HCT116 (cell line): ENCODE measurements around the gene FBXL16. TPM values are rescaled to one million over a fixed set of nuclear protein-coding genes. Genes with fewer than 3 reads are reported as not detected.

Experiments
- ATAC-seq: fragments of 200-7000 bp; cut with Tn5 transposase; 2 replicates; pipeline ENCODE4 v1.9.1; 2020; ENCODE audit warnings: mild to moderate bottlenecking, moderate library complexity
- BruUV-seq: library from RNA; stranded (reverse); fragments of 400-500 nt; replicated peaks from 2 replicates; lab custom pipeline; 2021; lab: Mats Ljungman, UMichigan
- CTCF ChIA-PET: fragments of 300-600 bp; sonication (Branson Sonifier 250); formaldehyde crosslinking; loops from one replicate; lab custom pipeline; 2021; ENCODE audit warnings: antibody characterized with exemption; lab: Charles Lee
- POLR2A ChIA-PET: fragments of 300-600, 350-600 bp; sonication (Branson Sonifier 250); formaldehyde crosslinking; loops from one replicate; lab custom pipeline; 2021; ENCODE audit warnings: antibody characterized with exemption; lab: Charles Lee
- RAD21 ChIA-PET, 2 experiments: fragments of 300-600 bp; sonication (Branson Sonifier 250); formaldehyde crosslinking; loops; one replicate each; lab custom pipeline; 2023; ENCODE audit warnings: low total read pairs in 2 of 2; ENCODE audit not compliant: uncharacterized antibody in 2 of 2, unreplicated experiment in 2 of 2, low non-redundant PET in 1 of 2; lab: Charles Lee
- DNase-seq: peaks from one replicate; pipeline ENCODE4 v3.0.0-alpha.2; 2010; ENCODE audit warnings: low read depth, low spot score
- H2AFZ ChIP-seq: fragments of 200-600 bp; shearing (Covaris generic), sonication (generic); 2 replicates; pipeline ENCODE4 v1.6.1; 2017; ENCODE audit warnings: low read depth, mixed run types, mixed read lengths, antibody characterized with exemption, low read length; ENCODE audit not compliant: poor library complexity, severe bottlenecking
- H3K27ac ChIP-seq: 2 replicates; pipeline ENCODE4 v1.5.1; 2012; ENCODE audit warnings: low read depth, low read length
- H3K27me3 ChIP-seq: fragments of 200-600 bp; sonication (generic); 2 replicates; pipeline ENCODE4 v1.6.1; 2016; ENCODE audit warnings: mixed run types, low read length, mixed read lengths; ENCODE audit not compliant: insufficient read depth
- H3K36me3 ChIP-seq, 2 experiments: fragments of 200-500 bp in 1 of 2; fragments of 200-600 bp in 1 of 2; sonication (Bioruptor generic) in 1 of 2; sonication (generic) in 1 of 2; 2 replicates each; pipeline versions ENCODE4 v1.5.1 to v1.6.1; 2014 to 2016; ENCODE audit warnings: low read length in 2 of 2, inconsistent platforms in 1 of 2, mixed read lengths in 1 of 2, mixed run types in 1 of 2; ENCODE audit not compliant: insufficient read depth in 2 of 2, control insufficient read depth in 1 of 2
- H3K4me1 ChIP-seq, 2 experiments: fragments of 200-600 bp in 1 of 2; sonication (generic) in 1 of 2; 2 replicates each; pipeline versions ENCODE4 v1.5.1 to v1.6.1; 2012 to 2017; ENCODE audit warnings: low read length in 2 of 2, inconsistent platforms in 1 of 2, mild to moderate bottlenecking in 1 of 2, mixed read lengths in 1 of 2, mixed run types in 1 of 2, moderate library complexity in 1 of 2; ENCODE audit not compliant: insufficient read depth in 2 of 2, control insufficient read depth in 1 of 2
- H3K4me2 ChIP-seq: fragments of 200-600 bp; sonication (generic); 2 replicates; pipeline ENCODE4 v1.6.1; 2017; ENCODE audit warnings: mixed run types, low read length, mixed read lengths
- H3K4me3 ChIP-seq, 2 experiments: fragments of 200-600 bp in 1 of 2; sonication (generic) in 1 of 2; replicated peaks in 1 of 2; 2 replicates each; pipeline ENCODE4 v1.5.1; 2011 to 2016; ENCODE audit warnings: low read length in 2 of 2, control low read depth in 1 of 2, low read depth in 1 of 2, mild to moderate bottlenecking in 1 of 2, mixed read lengths in 1 of 2, mixed run types in 1 of 2
- H3K79me2 ChIP-seq: fragments of 200-600 bp; sonication (generic); 2 replicates; pipeline ENCODE4 v1.6.1; 2017; ENCODE audit warnings: mild to moderate bottlenecking, mixed run types, low read length, moderate library complexity, mixed read lengths; ENCODE audit not compliant: insufficient read depth
- H3K9ac ChIP-seq: fragments of 200-600 bp; sonication (generic); 2 replicates; pipeline ENCODE4 v1.6.1; 2016; ENCODE audit warnings: low read length, mixed read lengths
- H3K9me2 ChIP-seq: fragments of 200-600 bp; sonication (generic), shearing (Covaris generic); 2 replicates; pipeline ENCODE4 v1.6.1; 2017; ENCODE audit warnings: mixed run types, mild to moderate bottlenecking, moderate library complexity; ENCODE audit not compliant: insufficient read depth
- H3K9me3 ChIP-seq, 2 experiments: fragments of 200-500 bp in 1 of 2; fragments of 200-600 bp in 1 of 2; sonication (Bioruptor generic) in 1 of 2; sonication (generic) in 1 of 2; 2 replicates each; pipeline ENCODE4 v1.6.1; 2014 to 2017; ENCODE audit warnings: low read length in 2 of 2, mixed read lengths in 2 of 2, inconsistent platforms in 1 of 2, low read depth in 1 of 2, mild to moderate bottlenecking in 1 of 2, mixed run types in 1 of 2, moderate library complexity in 1 of 2; ENCODE audit not compliant: control insufficient read depth in 1 of 2, insufficient read depth in 1 of 2
- H4K20me1 ChIP-seq: fragments of 200-600 bp; sonication (generic), shearing (Covaris generic); 2 replicates; pipeline ENCODE4 v1.6.1; 2017; ENCODE audit warnings: mixed run types, mild to moderate bottlenecking, moderate library complexity; ENCODE audit not compliant: insufficient read depth
- CBX3 ChIP-seq: IDR thresholded peaks from 2 replicates; pipeline ENCODE4 v1.6.1; 2012; ENCODE audit warnings: low read depth
- CTCF ChIP-seq, 3 experiments: fragments of 200-600 bp in 1 of 3; sonication (generic) in 1 of 3; IDR thresholded peaks in 2 of 3; conservative IDR thresholded peaks in 1 of 3; 2 replicates each; pipeline ENCODE4 v1.5.1; 2012 to 2017; ENCODE audit warnings: low read depth in 2 of 3, low read length in 2 of 3, antibody characterized with exemption in 1 of 3, borderline replicate concordance in 1 of 3, control low read depth in 1 of 3, mild to moderate bottlenecking in 1 of 3, mixed read lengths in 1 of 3, mixed run types in 1 of 3, moderate library complexity in 1 of 3; ENCODE audit not compliant: insufficient read depth in 1 of 3
- EGR1 ChIP-seq: IDR thresholded peaks from 2 replicates; pipeline ENCODE4 v1.6.1; 2012; ENCODE audit warnings: low read depth
- ELF1 ChIP-seq: IDR thresholded peaks from 2 replicates; pipeline ENCODE4 v1.6.1; 2012; ENCODE audit warnings: low read depth, borderline replicate concordance
- EZH2 ChIP-seq: fragments of 200-600 bp; sonication (generic); IDR thresholded peaks from 2 replicates; pipeline ENCODE4 v1.6.1; 2017; ENCODE audit warnings: antibody characterized with exemption, mixed run types
- EZH2phosphoT487 ChIP-seq: fragments of 200-600 bp; IDR thresholded peaks from 2 replicates; pipeline ENCODE4 v1.6.1; 2018; ENCODE audit warnings: antibody characterized with exemption, borderline replicate concordance
- FOSL1 ChIP-seq: IDR thresholded peaks from 2 replicates; pipeline ENCODE4 v1.6.1; 2012; ENCODE audit warnings: low read depth
- JUND ChIP-seq: IDR thresholded peaks from 2 replicates; pipeline ENCODE4 v1.6.1; 2012
- MAX ChIP-seq: IDR thresholded peaks from 2 replicates; pipeline ENCODE4 v1.6.1; 2012
- POLR2A ChIP-seq: IDR thresholded peaks from 2 replicates; pipeline ENCODE4 v1.7.0; 2011; ENCODE audit warnings: borderline replicate concordance; ENCODE audit not compliant: insufficient read depth, insufficient read length; ENCODE audit errors: extremely low read depth
- POLR2AphosphoS5 ChIP-seq: IDR thresholded peaks from 2 replicates; pipeline ENCODE4 v1.6.1; 2011; ENCODE audit warnings: mild to moderate bottlenecking, low read depth, low read length, moderate library complexity
- RAD21 ChIP-seq: IDR thresholded peaks from 2 replicates; pipeline ENCODE4 v1.6.1; 2012; ENCODE audit warnings: low read depth, mild to moderate bottlenecking
- SIN3A ChIP-seq: IDR thresholded peaks from 2 replicates; pipeline ENCODE4 v1.6.1; 2012; ENCODE audit warnings: low read depth
- SRF ChIP-seq: IDR thresholded peaks from 2 replicates; pipeline ENCODE4 v1.6.1; 2012; ENCODE audit warnings: low read depth
- TCF7L2 ChIP-seq: IDR thresholded peaks from 2 replicates; pipeline ENCODE4 v1.7.0; 2011; ENCODE audit warnings: borderline replicate concordance, inconsistent platforms; ENCODE audit not compliant: insufficient read depth, insufficient read length; ENCODE audit errors: extremely low read depth
- intact Hi-C: fragments of 100-400 bp; cut with micrococcal nuclease; formaldehyde crosslinking; loops from 2 replicates; pipeline ENCODE4 v1.10.0; 2022
- total RNA-seq: library from RNA; stranded (reverse); gene quantifications from one replicate; pipeline ENCODE4 v1.2.1, GENCODE V29; 2021; ENCODE audit not compliant: unreplicated experiment
- TF ChIP-seq, protein P1 (sequence below): IDR thresholded peaks from 2 replicates; pipeline ENCODE4 v1.6.1; 2012
- TF ChIP-seq, protein P2 (sequence below): IDR thresholded peaks from 2 replicates; pipeline ENCODE4 v1.6.1; 2012; ENCODE audit warnings: low read depth

The FBXL16 gene
- total RNA-seq, 1 experiment from 2014 or later: 49.7 TPM

DNA sequence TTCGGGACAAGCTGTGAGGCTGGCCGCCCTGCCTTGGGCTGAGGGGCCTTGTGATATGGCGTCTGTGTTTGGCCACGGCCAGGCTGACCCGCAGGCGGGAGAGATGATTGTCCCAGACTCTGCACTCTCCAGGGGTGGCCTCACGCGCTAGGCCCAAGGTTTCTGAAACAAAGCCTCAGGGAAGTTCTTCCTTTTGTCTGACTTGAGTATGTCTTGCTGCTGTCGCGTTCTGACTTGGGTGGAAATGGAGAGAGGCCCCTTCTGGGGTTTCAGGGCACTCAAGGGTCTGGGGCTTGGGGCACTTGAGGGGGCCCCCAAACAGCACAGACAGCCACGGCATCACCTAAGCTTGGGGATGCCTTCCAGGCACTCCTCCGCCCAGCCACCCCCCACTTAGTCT lies 5.5 kb upstream of the FBXL16 start:
- no peak overlapping the region for H2AFZ ChIP-seq
- no peak overlapping the region for H3K4me3 ChIP-seq
- no peaks in the 10 kb centered on the region for H3K9me2 ChIP-seq
- TF ChIP-seq CBX3 (no peak), POLR2AphosphoS5 (no peak), EZH2 (no peak), EZH2phosphoT487 (no peak), TCF7L2 (no peak), ELF1 (no peak), CTCF (IDR thresholded peaks at IDR 0.05 in 2 of 3, conservative IDR thresholded peaks at IDR 0.05 in 1 of 3; ENCODE audit: borderline replicate concordance in 1 of 3, insufficient read depth in 1 of 3, low read depth in 2 of 3, low read length in 2 of 3) (no peak), SIN3A (no peak), MAX (no peak), FOSL1 (no peak), RAD21 (no peak), POLR2A (no peak), SRF (no peak), JUND (no peak), EGR1 (no peak)
- TF ChIP-seq, protein P1, sequence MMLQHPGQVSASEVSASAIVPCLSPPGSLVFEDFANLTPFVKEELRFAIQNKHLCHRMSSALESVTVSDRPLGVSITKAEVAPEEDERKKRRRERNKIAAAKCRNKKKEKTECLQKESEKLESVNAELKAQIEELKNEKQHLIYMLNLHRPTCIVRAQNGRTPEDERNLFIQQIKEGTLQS: no peak
- TF ChIP-seq, protein P2, sequence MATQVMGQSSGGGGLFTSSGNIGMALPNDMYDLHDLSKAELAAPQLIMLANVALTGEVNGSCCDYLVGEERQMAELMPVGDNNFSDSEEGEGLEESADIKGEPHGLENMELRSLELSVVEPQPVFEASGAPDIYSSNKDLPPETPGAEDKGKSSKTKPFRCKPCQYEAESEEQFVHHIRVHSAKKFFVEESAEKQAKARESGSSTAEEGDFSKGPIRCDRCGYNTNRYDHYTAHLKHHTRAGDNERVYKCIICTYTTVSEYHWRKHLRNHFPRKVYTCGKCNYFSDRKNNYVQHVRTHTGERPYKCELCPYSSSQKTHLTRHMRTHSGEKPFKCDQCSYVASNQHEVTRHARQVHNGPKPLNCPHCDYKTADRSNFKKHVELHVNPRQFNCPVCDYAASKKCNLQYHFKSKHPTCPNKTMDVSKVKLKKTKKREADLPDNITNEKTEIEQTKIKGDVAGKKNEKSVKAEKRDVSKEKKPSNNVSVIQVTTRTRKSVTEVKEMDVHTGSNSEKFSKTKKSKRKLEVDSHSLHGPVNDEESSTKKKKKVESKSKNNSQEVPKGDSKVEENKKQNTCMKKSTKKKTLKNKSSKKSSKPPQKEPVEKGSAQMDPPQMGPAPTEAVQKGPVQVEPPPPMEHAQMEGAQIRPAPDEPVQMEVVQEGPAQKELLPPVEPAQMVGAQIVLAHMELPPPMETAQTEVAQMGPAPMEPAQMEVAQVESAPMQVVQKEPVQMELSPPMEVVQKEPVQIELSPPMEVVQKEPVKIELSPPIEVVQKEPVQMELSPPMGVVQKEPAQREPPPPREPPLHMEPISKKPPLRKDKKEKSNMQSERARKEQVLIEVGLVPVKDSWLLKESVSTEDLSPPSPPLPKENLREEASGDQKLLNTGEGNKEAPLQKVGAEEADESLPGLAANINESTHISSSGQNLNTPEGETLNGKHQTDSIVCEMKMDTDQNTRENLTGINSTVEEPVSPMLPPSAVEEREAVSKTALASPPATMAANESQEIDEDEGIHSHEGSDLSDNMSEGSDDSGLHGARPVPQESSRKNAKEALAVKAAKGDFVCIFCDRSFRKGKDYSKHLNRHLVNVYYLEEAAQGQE: no peak
- TF ChIP-seq, all 23 proteins: peak for 0
- Histone ChIP-seq H3K4me2 (peak overlapping the region; percentile 59; the same call in 1 of the 2 replicates), H3K79me2 (peaks cover 4% of the 10 kb centered on the region; the same call in 1 of the 2 replicates), H3K9ac (no peak overlapping the region), H4K20me1 (no peaks in the 10 kb centered on the region), H3K4me1 (peaks cover 17 to 55% of the 10 kb centered on the region in 2 experiments), H3K27ac (no peak overlapping the region), H3K9me3 (no peaks in the 10 kb centered on the region), H3K27me3 (no peaks in the 10 kb centered on the region), H3K36me3 (no peaks in the 10 kb centered on the region)
- ChIA-PET RAD21 (no interaction called here), CTCF (interaction anchor here (1.5 kb wide), 1 partner anchor 17 kb away, joined by 3 read pairs; no protein-coding TSS in a partner anchor), POLR2A (interaction anchor here (2.1 kb wide), 1 partner anchor 77 kb away, joined by 9 read pairs; the partner anchor contains the start of genes CHTF18 and RPUSD1)
- intact Hi-C loops: loop anchor here (5.0 kb wide), 2 partner anchors 166 to 346 kb away; no protein-coding TSS in a partner anchor
- DNase-seq (no peak), ATAC-seq (no peak)
- no TSS peak for BruUV-seq
